GM19240 (cell line): ENCODE results near the gene RAB5A.
"Not testable (repeated sequence)": the region's sequence is repeated elsewhere in the genome, so short reads cannot be mapped to it uniquely, and the experiment has no call there.

Source experiments
- DNase-seq: peaks from one replicate; pipeline ENCODE4 v3.0.0; 2011; ENCODE audit warnings: low spot score; ENCODE audit not compliant: insufficient read length

Gene RAB5A

GRCh38 chr3:20023623-20024405 lies 76.9 kb downstream of the RAB5A start:
- no peak for DNase-seq

GRCh38 chr3:20027136-20027535 lies 80.2 kb downstream of the RAB5A start:
- DNase-seq = no peak

- DNase-seq = no peak
These were observed 82.0 kb downstream of the RAB5A start for GRCh38 chr3:20028905-20029331.

- not testable (repeated sequence) for DNase-seq
These were observed 85.0 kb downstream of the RAB5A start for GRCh38 chr3:20031939-20032338.
